ENCODE data around the gene CGNL1. TPM values are rescaled to one million over a fixed set of nuclear protein-coding genes. Genes with fewer than 3 reads are reported as not detected.
A peak's percentile ranks its signal among the peaks of the same experiment; 100 is the strongest.

Gene CGNL1
- total RNA-seq, 1 experiment from 2014 or later: 10.6 TPM

DNA sequence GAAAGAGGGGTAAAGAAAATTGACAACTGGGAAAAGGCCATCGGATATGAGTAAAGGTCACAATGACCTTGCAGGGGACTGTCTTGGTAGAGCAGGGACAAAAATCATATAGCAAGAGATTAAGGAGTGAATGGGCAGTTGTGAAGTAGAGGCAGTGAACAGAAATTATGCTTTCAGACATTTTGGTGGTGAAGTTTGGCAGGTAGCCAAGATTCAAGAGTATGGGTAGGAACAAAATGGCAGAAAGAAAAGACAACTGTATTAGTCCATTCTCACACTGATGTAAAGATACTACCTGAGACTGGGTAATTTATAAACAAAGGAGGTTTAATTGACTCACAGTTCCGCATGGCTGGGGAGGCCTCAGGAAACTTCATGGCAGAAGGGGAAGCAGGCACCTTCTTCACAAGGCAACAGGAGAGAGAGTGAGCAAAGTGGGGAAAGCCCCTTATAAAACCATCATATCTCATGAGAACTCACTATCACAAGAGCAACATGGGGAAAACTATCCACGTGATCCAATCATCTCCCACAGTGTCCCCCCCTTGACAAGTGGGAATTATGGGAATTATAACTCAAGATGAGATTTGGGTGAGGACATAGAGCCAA lies 84.0 kb downstream of the CGNL1 start:
- no peaks in the 10 kb centered on the region for H3K27me3 ChIP-seq (ENCODE audit: control insufficient read depth, insufficient read depth, low read length)
- no peak for DNase-seq
- peaks cover 14% of the 10 kb centered on the region for H3K36me3 ChIP-seq (replicated peaks; ENCODE audit: control insufficient read depth, insufficient read depth, low read length)
- H3K4me3 ChIP-seq (ENCODE audit: insufficient read depth, low read depth, low read length): no peak overlapping the region

DNA sequence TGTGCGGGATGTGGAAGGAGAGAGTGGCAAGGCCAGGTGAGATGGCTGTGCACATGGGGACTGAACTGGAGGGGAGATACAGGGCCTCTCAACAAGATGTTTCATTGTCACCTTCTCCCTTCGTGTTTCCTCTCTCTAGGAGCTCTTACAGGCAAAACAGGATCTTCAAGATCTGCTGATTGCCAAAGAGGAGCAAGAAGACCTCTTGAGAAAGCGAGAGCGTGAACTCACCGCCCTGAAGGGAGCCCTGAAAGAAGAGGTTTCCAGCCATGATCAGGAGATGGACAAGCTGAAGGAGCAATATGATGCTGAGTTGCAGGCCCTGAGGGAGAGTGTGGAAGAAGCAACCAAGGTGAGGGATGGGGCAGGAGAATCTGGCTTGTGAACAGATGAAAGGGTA lies 85.2 kb downstream of the CGNL1 start:
- no peak for DNase-seq
- no peaks in the 10 kb centered on the region for H3K27me3 ChIP-seq (ENCODE audit: control insufficient read depth, insufficient read depth, low read length)
- no peak overlapping the region for H3K4me3 ChIP-seq (ENCODE audit: insufficient read depth, low read depth, low read length)
- H3K36me3 ChIP-seq (replicated peaks; ENCODE audit: control insufficient read depth, insufficient read depth, low read length): peaks cover 14% of the 10 kb centered on the region

GRCh38 chr15:57462381-57462780 lies 86.1 kb downstream of the CGNL1 start:
- no peak overlapping the region for H3K4me3 ChIP-seq (ENCODE audit: insufficient read depth, low read depth, low read length)
- no peaks in the 10 kb centered on the region for H3K27me3 ChIP-seq (ENCODE audit: control insufficient read depth, insufficient read depth, low read length)
- no peak for DNase-seq
- H3K36me3 ChIP-seq (replicated peaks; ENCODE audit: control insufficient read depth, insufficient read depth, low read length): peaks cover 14% of the 10 kb centered on the region

- Histone ChIP-seq H3K27me3 (ENCODE audit: control insufficient read depth, insufficient read depth, low read length) (no peaks in the 10 kb centered on the region), H3K36me3 (replicated peaks; ENCODE audit: control insufficient read depth, insufficient read depth, low read length) (peaks cover 14% of the 10 kb centered on the region; the same call in 1 of the 2 replicates), H3K4me3 (ENCODE audit: insufficient read depth, low read depth, low read length) (no peak overlapping the region)
- DNase-seq: no peak
These were observed 87.1 kb downstream of the CGNL1 start for GRCh38 chr15:57463360-57463759.

- peaks cover 12% of the 10 kb centered on the region; the same call in 1 of the 2 replicates for H3K36me3 ChIP-seq (replicated peaks; ENCODE audit: control insufficient read depth, insufficient read depth, low read length)
These were observed 88.2 kb downstream of the CGNL1 start for GRCh38 chr15:57464480-57464879.

DNA sequence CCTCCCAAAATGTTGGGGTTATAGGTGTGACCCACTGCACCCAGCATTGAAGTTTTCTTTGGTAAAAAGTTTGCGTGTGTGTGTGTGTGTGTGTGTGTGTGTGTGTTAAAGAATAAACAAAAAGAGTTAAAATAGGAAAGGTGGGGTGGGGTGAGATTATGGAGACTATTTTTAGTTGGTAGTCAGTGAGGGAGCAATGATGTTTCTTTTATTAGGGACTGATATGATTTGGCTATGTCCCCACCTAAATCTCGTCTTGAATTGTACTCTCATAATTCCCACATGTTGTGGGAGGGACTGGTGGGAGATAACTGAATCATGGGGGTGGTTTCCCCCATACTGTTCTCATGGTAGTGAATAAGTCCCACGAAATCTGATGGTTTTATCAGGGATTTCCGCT lies 92.2 kb downstream of the CGNL1 start:
- no peak for DNase-seq
- Histone ChIP-seq H3K36me3 (replicated peaks; ENCODE audit: control insufficient read depth, insufficient read depth, low read length) (peaks cover 3% of the 10 kb centered on the region), H3K27me3 (ENCODE audit: control insufficient read depth, insufficient read depth, low read length) (no peaks in the 10 kb centered on the region), H3K4me3 (ENCODE audit: insufficient read depth, low read depth, low read length) (no peak overlapping the region)

More at GRCh38 chr15:57464480-57464879, 88.2 kb downstream of the CGNL1 start:
- Histone ChIP-seq H3K27me3 (ENCODE audit: control insufficient read depth, insufficient read depth, low read length) (no peaks in the 10 kb centered on the region), H3K4me3 (ENCODE audit: insufficient read depth, low read depth, low read length) (no peak overlapping the region)
- no peak for DNase-seq

GRCh38 chr15:57470543-57470942 lies 94.2 kb downstream of the CGNL1 start:
- Histone ChIP-seq H3K27me3 (ENCODE audit: control insufficient read depth, insufficient read depth, low read length) (no peaks in the 10 kb centered on the region), H3K4me3 (ENCODE audit: insufficient read depth, low read depth, low read length) (no peak overlapping the region), H3K36me3 (replicated peaks; ENCODE audit: control insufficient read depth, insufficient read depth, low read length) (peaks cover 1% of the 10 kb centered on the region)
- no peak for DNase-seq

- DNase-seq: no peak
- Histone ChIP-seq H3K4me3 (ENCODE audit: insufficient read depth, low read depth, low read length) (no peak overlapping the region), H3K27me3 (ENCODE audit: control insufficient read depth, insufficient read depth, low read length) (no peaks in the 10 kb centered on the region), H3K36me3 (replicated peaks; ENCODE audit: control insufficient read depth, insufficient read depth, low read length) (peaks cover 3% of the 10 kb centered on the region)
These were observed 96.6 kb downstream of the CGNL1 start for GRCh38 chr15:57472861-57473260.

DNA sequence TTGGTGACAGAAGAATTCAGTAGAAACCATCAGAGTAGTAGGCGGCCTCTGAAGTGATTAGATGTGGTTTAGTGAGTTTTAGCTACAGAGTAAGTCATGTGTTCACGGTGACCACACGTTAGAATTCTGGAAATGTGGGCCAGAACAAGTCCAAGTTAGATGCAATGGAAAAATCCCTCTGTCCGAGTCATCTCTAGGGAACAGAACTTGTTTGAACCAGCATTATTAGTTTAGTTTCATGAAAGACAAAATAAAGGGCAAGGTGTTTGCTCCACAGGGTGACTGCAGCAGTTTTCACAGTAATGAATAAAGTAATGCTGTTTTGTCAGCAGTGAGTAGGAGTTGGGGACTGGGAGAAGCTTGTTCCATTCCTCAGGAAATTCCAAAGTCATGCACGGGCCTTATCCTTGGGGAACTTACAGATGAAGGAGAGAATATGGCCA lies 100.2 kb downstream of the CGNL1 start:
- no peak overlapping the region for H3K4me3 ChIP-seq (ENCODE audit: insufficient read depth, low read depth, low read length)
- no peaks in the 10 kb centered on the region for H3K27me3 ChIP-seq (ENCODE audit: control insufficient read depth, insufficient read depth, low read length)
- DNase-seq: no peak
- peaks cover 3% of the 10 kb centered on the region for H3K36me3 ChIP-seq (replicated peaks; ENCODE audit: control insufficient read depth, insufficient read depth, low read length)

DNA sequence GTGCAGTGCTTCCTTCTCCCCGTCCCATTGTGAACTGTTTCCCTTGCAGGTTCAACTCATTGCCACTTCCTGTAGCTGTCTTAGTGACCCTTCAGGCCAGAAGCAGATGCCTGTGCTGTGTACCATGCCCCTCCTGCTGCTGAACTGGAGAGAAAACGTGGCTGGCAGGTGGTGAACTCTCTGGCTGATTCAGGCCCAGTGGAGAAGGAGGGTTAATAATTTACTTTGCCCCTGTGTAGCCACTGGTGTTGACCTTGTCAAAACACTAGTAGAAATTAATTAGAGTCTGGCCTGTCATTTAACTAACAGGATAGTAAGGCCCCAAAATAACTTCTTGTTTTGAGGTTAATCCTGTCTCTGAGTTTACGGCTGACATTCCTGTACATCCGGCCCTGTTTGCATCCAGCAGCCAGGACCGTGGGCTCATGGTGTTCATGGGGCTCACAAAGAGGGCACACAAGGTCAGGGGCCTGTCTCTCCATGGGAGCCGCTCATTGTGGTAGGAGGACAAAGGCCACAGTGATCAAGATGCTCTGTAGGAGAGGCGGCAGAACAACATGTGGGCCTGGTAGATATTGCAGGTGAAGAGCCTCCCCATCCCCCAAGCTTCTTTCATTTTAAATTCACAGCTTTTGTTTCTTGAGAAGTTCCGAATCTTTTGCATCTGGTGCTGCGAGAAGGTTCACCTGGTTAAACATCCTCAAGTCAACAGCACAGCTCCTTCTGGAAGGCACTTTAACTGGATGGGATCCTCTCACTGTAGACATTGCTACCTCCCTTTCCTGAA lies 101.6 kb downstream of the CGNL1 start:
- Histone ChIP-seq H3K27me3 (ENCODE audit: control insufficient read depth, insufficient read depth, low read length) (no peaks in the 10 kb centered on the region), H3K36me3 (replicated peaks; ENCODE audit: control insufficient read depth, insufficient read depth, low read length) (peaks cover 3% of the 10 kb centered on the region), H3K4me3 (ENCODE audit: insufficient read depth, low read depth, low read length) (no peak overlapping the region)
- peak; percentile 53 for DNase-seq

DNA sequence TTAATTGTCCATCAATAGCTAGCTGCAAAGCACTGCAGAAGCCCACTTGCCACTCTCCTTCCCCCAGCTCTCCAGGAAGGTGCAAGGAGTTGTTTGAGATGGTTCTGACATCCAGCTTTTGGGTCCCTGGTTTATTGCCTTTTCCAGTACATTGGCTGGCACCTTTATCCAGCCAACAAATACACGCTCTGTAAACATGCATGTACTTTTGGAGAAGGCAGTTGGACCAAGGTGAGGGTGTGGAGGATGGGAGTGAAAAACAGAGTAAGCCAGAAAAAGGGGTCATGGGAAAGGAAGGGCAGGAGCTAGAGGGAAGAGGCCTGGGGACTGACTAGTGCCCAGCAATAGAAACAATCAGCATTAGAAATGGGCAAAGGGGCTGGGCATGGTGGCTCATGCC lies 102.7 kb downstream of the CGNL1 start:
- no peaks in the 10 kb centered on the region for H3K27me3 ChIP-seq (ENCODE audit: control insufficient read depth, insufficient read depth, low read length)
- no peak overlapping the region for H3K4me3 ChIP-seq (ENCODE audit: insufficient read depth, low read depth, low read length)
- no peak for DNase-seq
- H3K36me3 ChIP-seq (replicated peaks; ENCODE audit: control insufficient read depth, insufficient read depth, low read length): peaks cover 1% of the 10 kb centered on the region

DNA sequence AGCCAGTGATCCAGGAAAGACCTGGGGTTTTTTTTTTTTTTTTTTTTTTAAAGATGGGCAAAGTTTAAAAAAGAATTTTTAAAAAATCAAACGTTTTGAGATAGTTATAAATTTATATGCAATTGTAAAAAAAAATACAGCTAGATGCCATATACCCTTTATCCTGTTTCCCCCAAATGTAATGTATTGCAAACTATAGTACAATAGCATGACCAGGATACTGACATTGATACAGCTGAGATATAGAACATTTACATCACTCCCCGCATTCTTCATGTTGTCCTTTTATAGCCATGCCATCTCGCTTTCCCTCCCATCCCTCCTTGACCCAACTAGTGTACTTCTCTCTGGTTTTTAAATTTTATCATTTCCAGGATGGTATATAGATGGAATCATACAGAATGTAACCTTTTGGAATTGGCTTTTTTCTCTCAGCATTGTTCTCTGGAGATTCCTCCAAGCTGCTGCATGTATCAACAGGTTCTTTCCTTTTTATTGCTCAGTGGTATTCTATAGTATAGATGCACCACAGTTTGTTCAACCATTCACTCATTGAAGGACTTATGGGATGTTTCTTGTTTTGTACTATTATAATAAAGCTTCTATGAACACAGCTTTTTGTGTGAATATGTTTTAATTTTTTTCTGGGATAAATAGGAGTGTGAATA lies 104.9 kb downstream of the CGNL1 start:
- DNase-seq: no peak
- H3K27me3 ChIP-seq (ENCODE audit: control insufficient read depth, insufficient read depth, low read length): no peaks in the 10 kb centered on the region
- H3K4me3 ChIP-seq (ENCODE audit: insufficient read depth, low read depth, low read length): no peak overlapping the region
- H3K36me3 ChIP-seq (replicated peaks; ENCODE audit: control insufficient read depth, insufficient read depth, low read length): peaks cover 1% of the 10 kb centered on the region

DNA sequence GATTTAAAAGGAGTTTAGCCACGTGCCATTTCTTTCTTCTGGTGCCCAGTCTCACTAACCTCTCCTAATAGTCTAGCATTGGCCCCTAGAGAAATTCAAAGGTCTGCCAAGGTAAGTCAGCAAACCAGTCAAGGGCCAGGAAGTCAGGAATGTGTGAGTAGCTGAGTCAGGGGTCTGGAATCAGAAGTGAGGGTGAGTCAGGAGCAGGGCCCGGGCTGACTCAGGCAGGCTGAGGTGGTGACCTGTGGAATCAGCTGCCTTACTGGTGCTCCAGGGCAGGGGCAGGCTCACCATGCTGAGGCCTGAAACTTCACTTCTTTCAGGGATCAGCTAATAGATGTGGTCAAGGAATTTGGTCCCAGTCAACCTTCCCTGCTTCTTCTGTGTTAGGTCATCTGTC lies 109.6 kb downstream of the CGNL1 start:
- no peaks in the 10 kb centered on the region for H3K36me3 ChIP-seq (replicated peaks; ENCODE audit: control insufficient read depth, insufficient read depth, low read length)
- no peaks in the 10 kb centered on the region for H3K27me3 ChIP-seq (ENCODE audit: control insufficient read depth, insufficient read depth, low read length)
- H3K4me3 ChIP-seq (ENCODE audit: insufficient read depth, low read depth, low read length): no peak overlapping the region
- peak; percentile 47 for DNase-seq

DNA sequence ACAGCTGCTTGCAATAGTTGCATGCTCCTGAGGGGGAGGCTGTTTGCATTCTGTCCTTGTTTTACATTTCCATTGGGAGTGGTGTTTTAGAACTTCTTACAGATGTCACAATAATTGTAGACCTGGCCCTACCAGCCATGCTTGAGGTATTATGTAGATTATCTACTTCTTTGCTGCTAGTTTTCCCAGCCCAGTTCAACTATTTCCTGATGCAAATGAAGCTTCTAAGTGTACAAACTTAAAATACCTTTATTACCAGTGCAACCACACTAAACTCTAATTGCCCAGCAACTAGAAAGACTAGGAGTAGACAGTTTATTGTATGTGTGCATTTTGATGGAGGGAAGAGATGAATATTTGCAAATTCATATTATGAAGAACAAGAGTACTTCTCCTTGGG lies 110.5 kb downstream of the CGNL1 start:
- H3K27me3 ChIP-seq (ENCODE audit: control insufficient read depth, insufficient read depth, low read length): no peaks in the 10 kb centered on the region
- H3K36me3 ChIP-seq (replicated peaks; ENCODE audit: control insufficient read depth, insufficient read depth, low read length): no peaks in the 10 kb centered on the region
- DNase-seq: no peak
- H3K4me3 ChIP-seq (ENCODE audit: insufficient read depth, low read depth, low read length): no peak overlapping the region

GRCh38 chr15:57489122-57489521 lies 112.8 kb downstream of the CGNL1 start:
- DNase-seq: no peak
- Histone ChIP-seq H3K4me3 (ENCODE audit: insufficient read depth, low read depth, low read length) (no peak overlapping the region), H3K36me3 (replicated peaks; ENCODE audit: control insufficient read depth, insufficient read depth, low read length) (no peaks in the 10 kb centered on the region; the same call in 1 of the 2 replicates), H3K27me3 (ENCODE audit: control insufficient read depth, insufficient read depth, low read length) (no peaks in the 10 kb centered on the region)
